Hepatocyte (in vitro differentiated cells): ENCODE results near the gene ISM1.

Experiments
- CTCF ChIP-seq: fragments of 200-600 bp; sonication (generic); IDR thresholded peaks from 2 replicates; pipeline ENCODE4 v1.5.1; 2016; ENCODE audit warnings: antibody characterized with exemption, mild to moderate bottlenecking; ENCODE audit not compliant: poor library complexity
- EZH2phosphoT487 ChIP-seq: fragments of 200-600 bp; sonication (generic); IDR thresholded peaks from one replicate; pipeline ENCODE4 v1.6.1; 2018; ENCODE audit warnings: antibody characterized with exemption, mild to moderate bottlenecking, low read depth, moderate library complexity; ENCODE audit not compliant: unreplicated experiment, severe bottlenecking

DNA sequence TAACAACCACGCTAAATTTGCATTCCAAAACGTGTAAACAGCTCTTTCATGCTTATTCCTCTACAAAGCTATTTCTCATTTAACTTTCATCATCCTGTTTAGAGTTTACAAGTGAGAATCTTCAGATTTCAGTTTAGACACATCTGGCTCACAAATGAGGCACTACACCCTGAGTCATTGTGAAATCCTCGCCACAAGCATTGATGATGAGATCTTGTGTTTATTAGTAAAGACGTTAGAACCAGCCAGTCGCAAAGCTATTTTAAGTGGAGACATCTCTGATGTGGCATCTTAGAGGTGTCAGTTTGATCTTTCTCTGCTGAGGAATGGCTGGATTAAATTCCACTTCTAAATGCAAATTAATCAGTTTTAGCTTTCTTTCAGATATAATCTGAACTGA, 8.3 kb upstream of the ISM1 start:
- TF ChIP-seq CTCF: no peak
- no peak for TF ChIP-seq EZH2phosphoT487
